HG03159 (cell line): ENCODE data around the gene SAMD14.

Experiments used
- ATAC-seq: cut with Tn5 transposase; IDR thresholded peaks from one replicate; pipeline ENCODE4 v1.9.1; 2021; ENCODE audit warnings: mild to moderate bottlenecking, moderate library complexity; ENCODE audit not compliant: unreplicated experiment

SAMD14 gene

DNA sequence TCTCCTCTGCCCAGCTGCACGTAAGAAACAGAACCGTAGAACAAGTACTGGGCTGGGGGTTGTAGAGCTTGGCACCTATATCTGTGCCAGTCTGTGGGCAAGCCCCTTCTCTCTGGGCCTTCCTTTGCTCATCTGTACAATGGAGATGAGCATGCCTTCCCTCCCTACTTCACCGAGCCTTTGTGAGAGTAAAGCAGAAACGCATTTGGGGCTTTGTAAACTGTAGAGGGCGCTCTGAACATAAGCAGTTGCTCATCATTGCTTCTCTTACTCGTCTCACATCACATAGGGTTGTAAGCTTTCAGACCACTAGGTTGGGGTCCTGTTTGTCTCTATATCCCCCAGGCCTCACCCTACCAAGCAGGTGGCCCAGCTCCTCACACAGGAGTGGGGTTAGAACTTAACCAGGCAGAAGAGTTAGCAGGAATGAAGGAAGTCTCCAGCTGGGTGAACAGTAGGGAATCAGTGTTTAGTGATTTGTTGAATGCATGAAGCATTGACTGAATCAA, 15.1 kb downstream of the SAMD14 start:
- ATAC-seq = no peak

DNA sequence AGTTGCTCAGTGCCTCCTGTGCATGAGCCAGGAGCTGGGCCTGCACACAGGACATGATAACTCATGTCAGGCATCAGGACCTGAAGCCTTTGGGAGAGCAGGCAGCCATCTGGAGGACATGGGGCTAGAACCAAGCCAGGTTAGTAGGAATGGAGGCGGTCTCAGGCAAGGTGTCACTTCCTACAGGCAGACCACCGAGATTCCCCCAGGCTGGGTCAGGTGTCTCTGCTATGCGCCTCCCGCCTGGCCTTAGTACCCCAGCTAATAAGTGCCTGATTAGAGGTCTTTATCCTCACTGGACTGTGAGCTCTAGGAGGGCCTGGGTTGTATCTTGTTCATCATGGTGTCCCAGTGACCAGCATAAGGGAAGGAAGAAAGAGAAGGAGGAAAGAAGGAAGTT, 15.6 kb downstream of the SAMD14 start:
- no peak for ATAC-seq

DNA sequence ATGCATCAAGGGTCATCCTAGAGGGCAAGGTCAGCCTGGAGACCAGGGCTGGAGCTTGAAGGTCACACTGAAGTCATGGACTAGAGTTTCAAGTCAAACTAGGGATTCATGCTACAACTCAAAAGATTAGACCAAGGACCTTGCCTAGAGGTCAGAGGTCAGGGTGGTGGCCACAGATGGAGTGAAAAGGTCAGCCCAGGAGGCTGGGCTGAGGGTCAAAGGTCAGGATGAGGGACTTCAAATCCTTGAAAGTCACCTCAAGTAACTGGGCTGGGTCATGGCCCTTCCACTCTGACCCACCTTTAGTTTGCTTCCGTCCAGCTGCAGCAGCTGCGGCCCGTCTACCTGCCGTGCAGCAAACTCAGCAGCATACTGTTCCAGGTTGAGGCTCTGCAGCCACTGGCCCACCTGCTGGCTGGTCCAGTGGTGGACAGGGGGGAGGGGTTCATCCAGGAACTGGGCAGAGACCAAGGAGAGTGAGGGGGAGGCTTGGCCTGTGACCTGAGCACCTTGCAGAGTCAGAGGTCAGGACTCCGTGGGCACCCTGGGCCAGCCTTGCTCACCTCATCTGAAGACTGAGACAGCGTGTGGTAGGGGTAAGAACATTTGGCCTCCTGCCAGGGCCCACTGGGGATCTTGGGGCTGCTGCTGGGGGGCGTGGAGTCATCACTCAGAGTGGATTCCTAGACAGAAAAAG, 16.2 kb downstream of the SAMD14 start:
- ATAC-seq = no peak

DNA sequence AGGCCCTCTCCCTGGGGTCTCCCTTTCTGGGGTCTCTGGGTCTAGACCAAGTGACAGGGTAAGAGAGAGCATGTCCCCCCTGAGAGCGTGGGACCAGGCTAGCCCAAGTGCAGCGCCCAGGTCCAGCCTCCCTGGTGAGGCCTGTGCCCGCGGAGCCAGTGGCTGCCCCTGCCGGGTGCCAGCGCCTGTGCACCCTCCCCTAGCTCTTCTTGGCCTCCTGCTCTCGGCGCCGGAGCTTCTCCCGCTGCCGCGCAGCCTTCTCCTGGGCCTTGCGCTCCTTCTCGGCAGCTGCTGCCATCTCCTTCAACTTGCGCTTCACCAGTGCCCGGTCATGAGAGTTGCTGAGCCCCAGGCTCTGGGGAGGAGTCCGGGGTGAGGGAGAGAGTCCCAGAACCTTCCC, 17.3 kb downstream of the SAMD14 start:
- ATAC-seq = no peak

DNA sequence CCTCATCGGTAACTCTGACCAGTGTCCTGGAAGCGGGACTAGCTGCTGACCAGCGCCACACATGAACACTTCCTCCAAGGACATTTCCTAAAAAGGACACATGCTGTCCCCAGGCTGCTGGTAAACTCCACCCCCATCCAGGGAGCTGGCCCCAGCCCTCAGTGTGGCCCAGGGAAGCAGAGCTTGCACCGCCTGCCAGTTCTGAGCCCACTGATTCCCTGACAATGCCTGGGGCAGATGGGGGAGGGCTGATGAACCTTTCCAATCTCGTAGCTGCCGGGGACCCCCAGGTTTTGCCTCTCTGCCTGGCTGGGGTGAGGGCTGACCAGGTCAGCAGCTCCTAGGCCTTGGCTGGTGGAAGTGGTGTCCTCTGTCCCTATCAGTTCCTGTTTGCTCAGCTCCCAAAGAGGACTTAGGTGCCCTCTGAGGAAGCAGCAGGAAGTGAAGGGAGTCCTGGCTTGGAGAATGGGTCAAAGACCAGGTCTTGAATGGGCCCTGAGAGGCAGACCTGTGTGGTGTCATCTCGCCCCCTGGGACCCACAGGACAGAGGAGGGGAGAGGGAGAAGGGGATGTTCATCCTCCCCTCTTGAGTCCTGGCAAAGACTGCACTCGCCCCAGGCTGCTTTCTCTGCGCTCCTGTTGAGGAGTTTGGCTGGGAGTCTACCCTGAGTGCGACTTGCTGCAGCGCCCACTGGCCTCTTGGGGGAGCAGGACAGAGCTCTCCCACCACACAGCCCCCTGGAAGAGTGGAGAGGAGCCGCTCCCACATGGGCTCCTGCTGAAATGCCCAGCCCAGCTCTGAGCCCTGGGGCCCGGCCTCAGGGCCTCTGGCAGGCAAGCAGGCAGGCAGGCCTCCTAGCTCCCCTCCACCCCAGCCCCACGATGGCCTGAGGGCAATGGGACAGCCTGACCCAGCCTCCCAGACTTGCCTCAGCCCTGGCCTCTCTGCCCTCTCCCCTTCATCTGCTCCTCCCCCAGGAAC, 18.0 kb downstream of the SAMD14 start:
- ATAC-seq = no peak

DNA sequence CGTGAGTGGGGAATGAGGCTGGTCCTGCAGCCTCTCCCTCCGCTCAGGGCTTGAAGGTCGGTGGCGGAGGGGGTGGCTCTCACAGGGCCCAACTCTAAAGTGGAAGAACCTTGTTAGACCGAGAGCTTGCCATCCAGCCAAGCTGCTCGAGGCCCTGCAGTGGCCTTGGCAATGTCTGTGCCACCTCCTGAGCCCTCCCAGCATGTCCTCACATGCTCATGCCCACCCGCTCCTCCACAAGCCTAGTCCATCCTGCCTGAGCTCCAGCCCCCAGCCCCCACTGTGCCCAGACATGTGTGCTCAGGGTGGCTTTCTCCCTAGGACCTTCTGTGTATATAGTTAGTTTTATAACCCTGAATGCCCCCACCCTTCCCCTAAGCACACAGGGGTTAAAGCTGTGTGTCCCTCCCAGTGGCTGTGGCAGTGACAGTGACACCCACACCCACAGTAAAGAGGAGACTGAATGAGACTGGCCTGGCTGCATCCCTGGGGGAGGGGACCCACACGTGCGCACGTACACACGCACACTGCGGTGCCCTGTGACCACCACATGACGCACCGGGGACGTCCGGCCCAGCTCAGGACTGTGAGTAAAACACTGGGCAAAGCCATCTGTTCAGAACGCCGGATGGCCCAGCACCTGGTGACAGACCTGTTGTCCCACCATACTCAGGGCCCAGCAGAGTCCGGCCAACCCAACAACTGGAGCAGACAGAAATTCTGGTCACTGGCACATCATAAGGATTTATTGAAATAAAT, 19.2 kb downstream of the SAMD14 start:
- ATAC-seq = no peak

- ATAC-seq = no peak
Observed at GRCh38 chr17:50109785-50110184, 20.2 kb downstream of the SAMD14 start.

DNA sequence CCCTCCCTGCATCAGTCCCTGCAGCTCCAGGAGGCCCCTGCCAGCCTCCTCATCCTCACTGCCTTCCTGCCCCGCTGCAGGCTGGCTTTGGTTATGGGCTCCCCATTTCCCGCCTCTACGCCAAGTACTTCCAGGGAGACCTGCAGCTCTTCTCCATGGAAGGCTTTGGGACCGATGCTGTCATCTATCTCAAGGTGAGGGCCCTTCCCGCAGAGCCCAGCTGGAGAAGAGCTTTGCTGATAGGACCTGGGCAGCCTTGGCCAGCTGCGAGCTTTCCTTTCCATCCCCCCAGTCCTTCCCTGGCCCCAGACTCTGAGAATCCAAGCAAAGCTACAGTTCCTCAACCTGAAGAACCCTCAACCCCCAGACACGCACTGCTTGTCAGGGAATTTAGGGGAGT, 20.8 kb downstream of the SAMD14 start:
- ATAC-seq = no peak

DNA sequence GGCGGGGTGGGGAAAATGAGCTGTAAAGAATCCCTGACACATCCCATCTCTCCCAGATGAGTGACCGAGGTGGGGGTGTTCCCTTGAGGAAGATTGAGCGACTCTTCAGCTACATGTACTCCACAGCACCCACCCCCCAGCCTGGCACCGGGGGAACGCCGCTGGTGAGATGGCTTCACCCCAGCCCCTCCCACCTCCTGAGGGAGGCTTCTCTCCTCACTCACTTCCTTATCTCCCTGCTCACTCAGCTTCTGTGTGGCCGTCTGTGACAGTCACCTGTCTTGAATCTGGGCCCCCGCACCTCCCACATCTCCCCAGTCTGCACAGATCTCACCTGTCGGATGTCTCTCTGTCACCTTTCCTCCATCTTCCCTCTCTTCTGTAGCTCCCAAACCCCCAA, 21.4 kb downstream of the SAMD14 start:
- no peak for ATAC-seq

DNA sequence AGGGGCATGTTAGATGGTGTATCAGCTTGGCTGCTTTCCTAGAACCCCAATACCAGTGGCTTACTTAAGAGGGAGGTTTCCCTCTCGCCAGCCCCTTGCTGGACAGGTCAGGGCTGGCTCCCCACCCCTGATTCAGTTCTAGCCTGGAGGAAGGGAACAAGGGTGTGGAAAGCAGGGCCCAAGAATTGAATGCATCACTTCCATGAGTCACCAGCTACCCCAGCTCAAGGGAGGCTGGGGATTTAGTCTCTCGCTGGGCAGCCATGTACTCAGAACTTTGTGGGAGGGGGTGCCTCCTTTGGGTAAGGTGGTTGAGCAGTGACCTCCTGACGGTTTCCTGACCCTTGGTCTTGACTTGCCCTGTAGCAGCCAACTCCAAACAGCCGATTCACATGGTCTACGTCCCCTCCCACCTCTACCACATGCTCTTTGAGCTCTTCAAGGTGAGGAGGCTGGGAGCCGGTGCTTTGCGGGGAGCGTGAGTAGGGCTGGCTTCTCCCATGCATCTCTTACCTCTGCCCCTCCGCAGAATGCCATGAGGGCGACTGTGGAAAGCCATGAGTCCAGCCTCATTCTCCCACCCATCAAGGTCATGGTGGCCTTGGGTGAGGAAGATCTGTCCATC, 22.1 kb downstream of the SAMD14 start:
- no peak for ATAC-seq

- no peak for ATAC-seq
Observed at GRCh38 chr17:50106393-50107131, 23.4 kb downstream of the SAMD14 start.

DNA sequence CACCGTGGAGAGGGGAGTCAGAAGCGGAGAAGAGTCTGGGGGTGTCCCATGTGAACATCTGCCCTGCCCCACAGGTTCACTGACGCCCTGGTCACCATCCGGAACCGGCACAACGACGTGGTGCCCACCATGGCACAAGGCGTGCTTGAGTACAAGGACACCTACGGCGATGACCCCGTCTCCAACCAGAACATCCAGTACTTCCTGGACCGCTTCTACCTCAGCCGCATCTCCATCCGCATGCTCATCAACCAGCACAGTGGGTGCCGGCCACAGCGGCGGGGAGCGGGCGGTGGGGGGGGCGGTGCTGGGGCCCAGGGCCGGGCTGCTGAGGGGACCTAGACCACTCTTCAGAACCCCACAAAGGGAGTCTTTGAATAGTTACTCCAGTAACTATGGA, 24.1 kb downstream of the SAMD14 start:
- ATAC-seq = no peak

DNA sequence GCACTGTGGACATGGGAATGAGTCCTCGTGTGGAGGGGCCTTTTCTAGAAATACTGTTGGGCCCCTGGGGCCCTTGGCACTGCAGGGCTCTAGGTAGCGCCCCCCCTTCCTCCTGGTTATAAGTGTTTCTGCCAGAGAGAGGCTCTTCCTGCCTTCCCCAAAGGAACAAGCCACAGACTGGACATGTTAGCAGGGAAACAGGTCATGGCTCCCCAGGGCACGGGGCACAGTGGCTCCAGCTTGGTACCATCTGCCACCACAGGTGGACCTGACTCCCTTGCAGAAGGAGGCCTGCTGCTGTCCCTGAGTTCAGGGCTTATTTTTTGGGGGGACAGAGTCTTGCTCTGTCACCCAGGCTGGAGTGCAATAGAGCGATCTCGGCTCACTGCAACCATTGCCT, 26.0 kb downstream of the SAMD14 start:
- no peak for ATAC-seq

DNA sequence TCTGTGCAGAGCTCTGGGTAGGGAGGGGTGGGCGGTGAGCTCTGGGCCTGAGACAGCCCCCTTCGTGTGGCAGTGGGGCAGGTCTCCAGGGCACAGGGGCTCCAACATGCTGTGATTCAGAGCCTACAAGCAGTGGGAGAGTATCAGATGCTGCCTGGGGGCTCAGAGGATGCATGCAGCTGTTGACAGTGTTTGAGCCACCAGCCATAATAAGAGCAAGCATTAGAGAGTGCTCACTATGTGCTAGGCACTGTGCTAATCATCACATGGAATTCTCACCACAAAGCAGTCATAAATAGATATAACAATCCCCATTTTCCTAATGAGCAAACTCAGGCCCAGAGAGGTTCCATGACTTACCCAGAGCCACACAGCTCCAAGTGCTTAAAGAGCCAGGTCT, 26.7 kb downstream of the SAMD14 start:
- no peak for ATAC-seq

DNA sequence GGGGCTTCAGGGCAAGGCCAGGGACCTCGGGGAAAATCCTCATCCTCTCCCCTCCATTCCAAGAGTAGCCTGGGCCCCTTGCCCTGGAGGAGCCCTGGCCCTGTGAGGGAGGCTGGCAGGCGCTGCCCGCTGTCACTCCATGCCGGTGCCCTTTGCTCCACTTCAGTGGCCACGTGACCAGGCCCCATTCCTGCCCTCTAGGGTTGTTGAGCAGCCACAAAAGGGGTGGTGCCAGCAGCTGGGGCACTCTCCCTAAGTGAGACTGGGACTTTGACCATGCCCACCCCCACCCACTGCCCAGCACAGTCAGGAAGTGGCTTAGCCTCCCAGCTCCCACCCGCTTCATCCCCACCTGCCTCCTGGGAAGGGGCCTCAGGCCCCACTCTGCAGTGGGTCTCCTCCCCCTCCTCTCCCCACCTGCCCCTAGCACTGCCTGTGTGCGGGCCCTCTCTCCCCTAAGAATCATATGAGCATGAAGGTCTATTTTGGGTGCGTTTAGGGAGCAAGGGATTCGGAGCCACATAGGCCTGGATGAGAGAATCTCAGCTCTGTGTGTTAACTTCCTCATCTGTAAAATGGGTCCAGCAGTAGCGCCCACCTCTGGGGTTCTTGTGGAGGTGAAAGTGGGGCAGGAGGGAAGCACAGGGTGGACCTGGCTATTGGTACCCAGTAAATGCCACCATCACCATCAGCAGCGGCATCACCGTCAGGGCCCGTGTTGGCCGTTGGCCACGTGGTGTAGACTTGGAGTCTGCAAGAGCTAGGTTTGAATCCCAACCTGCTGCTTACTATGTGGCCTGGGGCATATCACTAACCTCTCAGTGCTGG, 27.6 kb downstream of the SAMD14 start:
- no peak for ATAC-seq

DNA sequence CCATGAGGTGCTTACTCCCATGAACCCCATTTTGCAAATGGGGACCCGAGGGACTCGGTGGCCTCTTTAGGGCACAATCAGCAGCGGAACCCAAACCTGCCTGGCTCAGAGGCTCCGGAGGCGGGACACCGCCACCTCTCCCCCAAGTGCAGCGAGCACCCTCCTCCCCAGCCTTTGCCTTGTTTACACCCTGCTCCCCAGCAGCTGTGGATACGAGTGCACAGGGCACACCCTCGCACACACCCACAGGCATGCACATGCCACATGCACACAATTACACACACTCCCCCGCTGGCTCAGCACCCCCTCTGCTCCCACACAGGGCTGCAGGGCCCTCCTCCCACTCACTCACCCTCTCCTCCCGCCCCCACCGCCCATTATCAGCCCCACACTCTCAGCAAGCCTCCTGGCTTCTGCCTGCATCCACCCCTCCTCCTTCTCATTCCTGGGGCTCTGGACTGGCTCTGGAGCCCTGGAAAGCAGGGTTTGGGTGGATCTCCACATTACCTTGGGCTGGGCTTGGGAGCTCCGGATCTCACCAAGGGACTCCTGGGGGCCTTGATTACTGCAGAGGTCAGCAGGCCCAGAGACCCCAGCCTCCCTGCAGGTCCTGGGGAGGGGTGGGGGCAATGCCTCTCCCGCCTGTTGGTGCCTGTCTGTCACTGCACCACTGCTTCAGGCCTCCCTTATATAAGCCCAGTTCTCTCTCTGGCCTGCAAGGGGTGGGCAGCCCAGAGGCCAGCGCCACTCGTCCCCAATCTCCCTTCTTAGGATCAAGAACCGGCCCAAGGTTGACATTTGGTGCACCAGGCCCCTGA, 28.4 kb downstream of the SAMD14 start:
- no peak for ATAC-seq

DNA sequence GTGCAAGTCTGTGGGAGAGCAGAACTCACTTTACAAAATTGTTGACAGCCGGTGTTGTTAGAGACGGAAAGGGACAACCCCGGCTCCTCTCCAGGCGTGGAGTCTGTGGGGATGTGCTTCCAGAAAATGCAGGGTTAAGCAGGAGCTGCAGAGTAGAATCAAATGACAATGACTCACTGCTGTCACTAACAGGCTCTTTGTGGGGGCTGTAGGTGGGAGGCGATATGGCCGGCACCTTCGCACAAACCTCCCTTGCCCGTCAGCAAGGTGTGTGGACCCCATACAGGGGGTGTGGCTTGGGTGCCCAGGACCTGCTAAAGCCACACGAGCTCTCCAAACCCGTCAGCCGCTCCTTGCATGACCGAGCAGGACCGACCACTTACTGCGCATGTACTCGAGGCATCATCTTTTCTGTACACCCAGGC, 29.0 kb downstream of the SAMD14 start:
- no peak for ATAC-seq

DNA sequence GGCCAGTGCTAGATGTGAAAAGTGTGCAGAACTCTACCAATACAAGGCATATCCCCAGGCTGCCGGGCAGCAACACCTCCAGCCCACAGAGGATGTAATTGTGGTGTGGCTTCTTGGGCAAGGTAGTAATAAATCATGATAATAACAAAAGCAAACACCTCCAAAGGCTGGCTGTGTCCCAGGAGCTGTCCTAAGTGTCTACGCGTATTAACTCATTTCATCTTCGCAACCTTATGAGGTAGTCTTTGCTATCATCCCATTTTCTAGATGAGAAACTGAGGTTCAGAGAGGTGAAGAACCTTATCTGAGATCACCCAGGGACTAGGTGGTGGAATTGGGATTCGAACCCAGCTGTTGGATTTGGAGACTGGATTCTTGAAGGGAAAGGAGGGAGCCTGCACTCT, 29.5 kb downstream of the SAMD14 start:
- no peak for ATAC-seq
